VCaP (cell line): ENCODE results near the gene GPR26.
A peak's percentile ranks its signal among the peaks of the same experiment; 100 is the strongest.

Experiments used
- H3K27ac ChIP-seq: fragments of 450-650 bp; 2 replicates; pipeline ENCODE4 v1.5.1; 2017
- TF ChIP-seq, protein P1 (sequence below): fragments of 450-650 bp; conservative IDR thresholded peaks from 2 replicates; pipeline ENCODE4 v1.5.1; 2017; ENCODE audit warnings: mild to moderate bottlenecking, moderate library complexity

GPR26 gene

GRCh38 chr10:123637326-123637880, 28.8 kb upstream of the GPR26 start:
- H3K27ac ChIP-seq = no peak overlapping the region
- TF ChIP-seq, protein P1, sequence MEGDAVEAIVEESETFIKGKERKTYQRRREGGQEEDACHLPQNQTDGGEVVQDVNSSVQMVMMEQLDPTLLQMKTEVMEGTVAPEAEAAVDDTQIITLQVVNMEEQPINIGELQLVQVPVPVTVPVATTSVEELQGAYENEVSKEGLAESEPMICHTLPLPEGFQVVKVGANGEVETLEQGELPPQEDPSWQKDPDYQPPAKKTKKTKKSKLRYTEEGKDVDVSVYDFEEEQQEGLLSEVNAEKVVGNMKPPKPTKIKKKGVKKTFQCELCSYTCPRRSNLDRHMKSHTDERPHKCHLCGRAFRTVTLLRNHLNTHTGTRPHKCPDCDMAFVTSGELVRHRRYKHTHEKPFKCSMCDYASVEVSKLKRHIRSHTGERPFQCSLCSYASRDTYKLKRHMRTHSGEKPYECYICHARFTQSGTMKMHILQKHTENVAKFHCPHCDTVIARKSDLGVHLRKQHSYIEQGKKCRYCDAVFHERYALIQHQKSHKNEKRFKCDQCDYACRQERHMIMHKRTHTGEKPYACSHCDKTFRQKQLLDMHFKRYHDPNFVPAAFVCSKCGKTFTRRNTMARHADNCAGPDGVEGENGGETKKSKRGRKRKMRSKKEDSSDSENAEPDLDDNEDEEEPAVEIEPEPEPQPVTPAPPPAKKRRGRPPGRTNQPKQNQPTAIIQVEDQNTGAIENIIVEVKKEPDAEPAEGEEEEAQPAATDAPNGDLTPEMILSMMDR = no peak

- H3K27ac ChIP-seq = no peak overlapping the region
- TF ChIP-seq, protein P1 = no peak
These were observed 27.0 kb upstream of the GPR26 start for GRCh38 chr10:123639131-123639530.

- no peak overlapping the region for H3K27ac ChIP-seq
- TF ChIP-seq, protein P1 = no peak
These were observed 26.1 kb upstream of the GPR26 start for GRCh38 chr10:123640016-123640535.

DNA sequence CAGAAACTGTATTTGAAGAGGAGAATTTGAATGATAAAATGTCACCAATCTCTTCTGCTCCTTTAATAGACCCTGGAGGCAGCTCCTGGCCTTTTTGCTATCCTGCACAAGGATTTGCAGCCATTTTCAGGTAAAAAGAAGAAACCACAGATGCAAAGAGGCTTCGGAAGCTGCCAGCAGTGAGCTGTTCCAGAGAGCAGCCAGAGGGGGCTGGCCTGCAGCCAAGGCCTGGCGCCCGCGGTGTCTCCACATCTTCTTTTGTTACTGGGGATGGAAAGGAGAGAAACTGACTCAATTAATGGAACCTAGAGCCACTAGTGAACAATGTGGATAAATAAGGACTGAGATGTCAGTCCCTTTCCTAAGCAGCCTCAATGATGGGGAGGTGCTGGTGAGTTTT, 23.9 kb upstream of the GPR26 start:
- TF ChIP-seq, protein P1 = no peak

GRCh38 chr10:123642697-123643096, 23.5 kb upstream of the GPR26 start:
- TF ChIP-seq, protein P1 = peak; percentile 61

More for the DNA sequence above, 23.9 kb upstream of the GPR26 start:
- no peak overlapping the region for H3K27ac ChIP-seq

DNA sequence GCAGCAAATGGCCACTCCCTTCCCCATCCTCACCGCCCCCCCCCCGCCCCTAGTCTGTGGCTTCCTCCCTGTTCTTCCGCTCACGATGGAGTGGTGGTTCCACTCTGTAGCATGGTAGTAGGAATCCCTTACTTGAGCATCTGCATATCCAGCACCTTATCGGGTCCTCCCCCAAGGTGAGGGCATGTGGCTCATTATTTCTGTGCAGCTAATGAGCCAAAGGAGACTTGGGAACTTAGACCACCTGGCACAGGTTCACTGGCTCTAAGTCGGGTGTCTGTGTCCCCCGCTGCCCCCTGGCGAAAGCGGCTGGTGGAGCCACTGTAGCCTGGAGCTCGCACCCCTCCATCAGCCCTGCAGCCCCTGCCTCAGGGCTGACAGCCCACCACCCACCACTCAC, 22.8 kb upstream of the GPR26 start:
- TF ChIP-seq, protein P1 = no peak
- H3K27ac ChIP-seq = no peak overlapping the region

More at GRCh38 chr10:123642697-123643096, 23.5 kb upstream of the GPR26 start:
- H3K27ac ChIP-seq = no peak overlapping the region

DNA sequence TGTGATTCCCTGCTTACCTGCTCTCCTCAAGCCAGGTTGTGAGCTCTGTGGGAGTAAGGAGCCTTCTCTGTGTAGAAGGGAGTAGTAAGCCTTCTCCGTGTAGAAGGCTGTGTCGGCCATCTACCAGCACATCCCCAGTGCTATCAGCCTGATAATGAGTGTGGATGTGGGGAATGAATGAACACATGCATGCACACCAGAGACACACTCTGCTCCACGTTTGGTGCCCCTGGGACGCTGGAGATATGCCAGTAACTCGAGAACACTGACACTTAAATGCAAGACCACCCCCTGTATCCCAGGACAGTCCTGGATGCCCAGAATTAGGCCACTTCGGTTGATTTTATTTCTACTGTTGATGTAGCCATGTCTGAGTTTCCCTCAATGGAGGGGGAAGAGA, 21.1 kb upstream of the GPR26 start:
- TF ChIP-seq, protein P1 = no peak
- H3K27ac ChIP-seq = no peak overlapping the region
